ENCODE measurements around the gene HSPA12B. TPM values are rescaled to one million over a fixed set of nuclear protein-coding genes. Genes with fewer than 3 reads are reported as not detected.

Gene HSPA12B
- total RNA-seq, 1 donor from 2014 or later: 1.7 TPM

GRCh38 chr20:3729811-3730540, 2.5 kb upstream of the HSPA12B start:
- DNase-seq: no peak

GRCh38 chr20:3730803-3731672, 1.4 kb upstream of the HSPA12B start:
- no peak for DNase-seq

- DNase-seq: no peak
These were observed 550 bp upstream of the HSPA12B start for GRCh38 chr20:3731944-3732326.

GRCh38 chr20:3733119-3733995, 872 bp downstream of the HSPA12B start:
- no peak for DNase-seq

GRCh38 chr20:3734111-3734843, 1.8 kb downstream of the HSPA12B start:
- no peak for DNase-seq

GRCh38 chr20:3735768-3736167, 3.3 kb downstream of the HSPA12B start:
- no peak for DNase-seq

GRCh38 chr20:3738111-3739053, 5.9 kb downstream of the HSPA12B start:
- no peak for DNase-seq

- DNase-seq: no peak
These were observed 6.8 kb downstream of the HSPA12B start for GRCh38 chr20:3739054-3739925.

GRCh38 chr20:3739926-3740451, 7.5 kb downstream of the HSPA12B start:
- DNase-seq: no peak

- no peak for DNase-seq
These were observed 8.3 kb downstream of the HSPA12B start for GRCh38 chr20:3740615-3741301.

GRCh38 chr20:3741836-3742458, 9.5 kb downstream of the HSPA12B start:
- no peak for DNase-seq

GRCh38 chr20:3743251-3743650, 10.8 kb downstream of the HSPA12B start:
- DNase-seq: no peak

- no peak for DNase-seq
These were observed 11.6 kb downstream of the HSPA12B start for GRCh38 chr20:3744037-3744436.

- DNase-seq: no peak
These were observed 12.6 kb downstream of the HSPA12B start for GRCh38 chr20:3744806-3745685.

- DNase-seq: no peak
These were observed 13.2 kb downstream of the HSPA12B start for GRCh38 chr20:3745686-3746173.

GRCh38 chr20:3747471-3747870, 15.0 kb downstream of the HSPA12B start:
- no peak for DNase-seq

- no peak for DNase-seq
These were observed 15.6 kb downstream of the HSPA12B start for GRCh38 chr20:3748073-3748472.

Measured in occipital lobe (tissue), 2 donors.